Mesenchymal stem cell (in vitro differentiated cells and primary cell): ENCODE measurements around the gene DMP1.

Experiments
- DNase-seq: peaks from one replicate; pipeline ENCODE4 v3.0.0-alpha.2; 2013
- H2AFZ ChIP-seq: one replicate; pipeline ENCODE4 v1.6.1; 2013; ENCODE audit warnings: low read depth, mild to moderate bottlenecking, control low read depth, inconsistent platforms, low read length, moderate library complexity
- H2AK5ac ChIP-seq: 2 replicates; pipeline ENCODE4 v1.6.1; 2013; ENCODE audit warnings: low read length, moderate library complexity, mild to moderate bottlenecking, inconsistent platforms; ENCODE audit not compliant: severe bottlenecking
- H2BK120ac ChIP-seq: one replicate; pipeline ENCODE4 v1.6.1; 2013; ENCODE audit warnings: low read depth, mild to moderate bottlenecking, inconsistent platforms, low read length, moderate library complexity
- H2BK12ac ChIP-seq, 2 experiments: one replicate each; pipeline ENCODE4 v1.6.1; 2013; ENCODE audit warnings: inconsistent platforms in 2 of 2, low read length in 2 of 2, mild to moderate bottlenecking in 2 of 2, moderate library complexity in 2 of 2, control low read depth in 1 of 2
- H2BK15ac ChIP-seq: one replicate; pipeline ENCODE4 v1.6.1; 2013; ENCODE audit warnings: mild to moderate bottlenecking, low read depth, inconsistent platforms; ENCODE audit not compliant: poor library complexity, severe bottlenecking
- H2BK5ac ChIP-seq: 2 replicates; pipeline ENCODE4 v1.6.1; 2013; ENCODE audit warnings: low read depth, mild to moderate bottlenecking, low read length, control low read depth, inconsistent platforms; ENCODE audit not compliant: poor library complexity, severe bottlenecking
- H3K14ac ChIP-seq, 2 experiments: one replicate each; pipeline ENCODE4 v1.6.1; 2013; ENCODE audit warnings: inconsistent platforms in 2 of 2, low read length in 2 of 2, control low read depth in 1 of 2, mild to moderate bottlenecking in 1 of 2, moderate library complexity in 1 of 2
- H3K18ac ChIP-seq, 2 experiments: one replicate each; pipeline ENCODE4 v1.6.1; 2013; ENCODE audit warnings: inconsistent platforms in 2 of 2, low read length in 2 of 2, control low read depth in 1 of 2, low read depth in 1 of 2, mild to moderate bottlenecking in 1 of 2
- H3K23ac ChIP-seq, 2 experiments: one replicate each; pipeline ENCODE4 v1.6.1; 2013; ENCODE audit warnings: inconsistent platforms in 2 of 2, low read length in 2 of 2, mild to moderate bottlenecking in 2 of 2, moderate library complexity in 2 of 2, control low read depth in 1 of 2
- H3K27ac ChIP-seq: 2 replicates; pipeline ENCODE4 v1.5.1; 2013; ENCODE audit warnings: mild to moderate bottlenecking, moderate library complexity, low read length, control low read depth, inconsistent platforms; ENCODE audit not compliant: poor library complexity, severe bottlenecking
- H3K27me3 ChIP-seq, 2 experiments: 2 replicates each; pipeline versions ENCODE4 v1.6.1 to v1.7.0; 2013; ENCODE audit warnings: low read length in 2 of 2, mild to moderate bottlenecking in 2 of 2, moderate library complexity in 2 of 2, control low read depth in 1 of 2, inconsistent platforms in 1 of 2; ENCODE audit not compliant: control insufficient read depth in 1 of 2, insufficient read depth in 1 of 2
- H3K36me3 ChIP-seq, 2 experiments: 2 replicates each; pipeline versions ENCODE4 v1.6.1 to v1.7.0; 2013; ENCODE audit warnings: low read length in 2 of 2, control low read depth in 1 of 2, inconsistent platforms in 1 of 2, low read depth in 1 of 2, mild to moderate bottlenecking in 1 of 2; ENCODE audit not compliant: insufficient read depth in 2 of 2, control insufficient read depth in 1 of 2
- H3K4ac ChIP-seq, 2 experiments: one replicate each; pipeline ENCODE4 v1.6.1; 2013; ENCODE audit warnings: inconsistent platforms in 2 of 2, low read length in 2 of 2, mild to moderate bottlenecking in 2 of 2, moderate library complexity in 2 of 2, control low read depth in 1 of 2, low read depth in 1 of 2
- H3K4me1 ChIP-seq: 2 replicates; pipeline ENCODE4 v1.6.1; 2013; ENCODE audit warnings: low read depth, low read length, control low read depth; ENCODE audit not compliant: control insufficient read depth, insufficient read depth
- H3K4me2 ChIP-seq: 2 replicates; pipeline ENCODE4 v1.6.1; 2013; ENCODE audit warnings: low read length, mild to moderate bottlenecking, inconsistent platforms; ENCODE audit not compliant: poor library complexity, severe bottlenecking
- H3K4me3 ChIP-seq, 2 experiments: 2 replicates each; pipeline versions ENCODE4 v1.5.1 to v1.7.0; 2013; ENCODE audit warnings: low read length in 2 of 2, mild to moderate bottlenecking in 2 of 2, control low read depth in 1 of 2, low read depth in 1 of 2; ENCODE audit not compliant: insufficient read depth in 1 of 2
- H3K79me1 ChIP-seq: replicated peaks from 2 replicates; pipeline ENCODE4 v1.6.1; 2013; ENCODE audit warnings: mild to moderate bottlenecking, control low read depth, low read length, inconsistent platforms; ENCODE audit not compliant: poor library complexity, severe bottlenecking
- H3K9ac ChIP-seq: 2 replicates; pipeline ENCODE4 v1.7.0; 2013; ENCODE audit warnings: mild to moderate bottlenecking, low read length, moderate library complexity
- H3K9me3 ChIP-seq: 2 replicates; pipeline ENCODE4 v1.7.0; 2013; ENCODE audit warnings: mild to moderate bottlenecking, low read length; ENCODE audit not compliant: control insufficient read depth
- H4K8ac ChIP-seq: one replicate; pipeline ENCODE4 v1.6.1; 2013; ENCODE audit warnings: inconsistent platforms, mild to moderate bottlenecking, low read length, moderate library complexity
- H4K91ac ChIP-seq: one replicate; pipeline ENCODE4 v1.6.1; 2013; ENCODE audit warnings: mild to moderate bottlenecking, low read length, inconsistent platforms
- WGBS: methylation state at CpG from one replicate; pipeline ENCODE4 v1.1.7; 2013; ENCODE audit warnings: mixed read lengths; 5-methylcytosine and 5-hydroxymethylcytosine counted together

Gene DMP1

DNA sequence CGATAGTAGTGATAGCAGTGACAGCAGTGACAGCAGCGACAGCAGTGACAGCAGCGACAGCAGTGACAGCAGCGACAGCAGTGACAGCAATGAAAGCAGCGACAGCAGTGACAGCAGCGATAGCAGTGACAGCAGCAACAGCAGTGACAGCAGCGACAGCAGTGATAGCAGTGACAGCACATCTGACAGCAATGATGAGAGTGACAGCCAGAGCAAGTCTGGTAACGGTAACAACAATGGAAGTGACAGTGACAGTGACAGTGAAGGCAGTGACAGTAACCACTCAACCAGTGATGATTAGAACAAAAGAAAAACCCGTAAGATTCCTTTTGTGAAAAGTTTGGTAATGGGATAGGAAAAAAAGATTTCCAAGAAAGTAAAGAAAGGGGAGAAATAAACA, 33.8 kb upstream of the DMP1 start:
- Histone ChIP-seq H3K4me1 (no peaks in the 10 kb centered on the region), H2BK15ac (no peak overlapping the region), H3K14ac (no peak overlapping the region), H2BK5ac (no peak overlapping the region), H3K27me3 (peaks cover 17 to 31% of the 10 kb centered on the region in 2 experiments), H3K4ac (no peak overlapping the region), H3K79me1 (no peaks in the 10 kb centered on the region), H2BK120ac (no peak overlapping the region), H3K23ac (no peak overlapping the region), H3K9ac (no peak overlapping the region), H2AK5ac (no peak overlapping the region), H3K4me2 (no peak overlapping the region), H2AFZ (no peak overlapping the region), H3K9me3 (no peaks in the 10 kb centered on the region), H3K36me3 (no peaks in the 10 kb centered on the region), H3K27ac (no peak overlapping the region), H4K91ac (no peak overlapping the region), H4K8ac (no peak overlapping the region), H3K18ac (no peak overlapping the region), H2BK12ac (no peak overlapping the region), H3K4me3 (no peak overlapping the region)
- WGBS, result 75% methylated on average over 9 of the region's 9 CpGs
- no peak for DNase-seq

DNA sequence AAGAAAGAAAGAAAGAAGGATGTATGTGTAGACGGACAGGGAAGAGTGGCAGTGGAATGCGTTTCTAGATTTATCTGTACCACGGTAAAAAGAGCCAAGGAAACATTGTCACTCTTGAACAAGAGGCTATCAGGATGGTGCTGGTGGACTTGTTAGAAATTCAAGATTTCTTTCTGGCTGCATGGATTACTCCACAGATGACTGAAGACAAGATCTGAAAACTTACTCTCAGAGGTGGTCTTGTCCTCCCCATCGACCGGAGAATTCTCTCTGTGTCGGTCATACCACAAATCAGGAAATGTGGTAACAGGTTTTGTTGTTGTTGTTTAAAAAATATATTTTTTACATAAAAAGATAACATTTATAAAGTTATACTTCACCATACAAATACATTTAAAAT, 30.0 kb upstream of the DMP1 start:
- peaks cover 11 to 15% of the 10 kb centered on the region in 2 experiments for H3K27me3 ChIP-seq
- no peak overlapping the region for H3K14ac ChIP-seq
- H2BK120ac ChIP-seq, result no peak overlapping the region
- H2BK12ac ChIP-seq, result no peak overlapping the region
- no peak overlapping the region for H3K23ac ChIP-seq
- no peak overlapping the region for H3K9ac ChIP-seq
- H3K4me1 ChIP-seq, result no peaks in the 10 kb centered on the region
- H3K4me3 ChIP-seq, result no peak overlapping the region
- H2AK5ac ChIP-seq, result no peak overlapping the region
- H3K18ac ChIP-seq, result no peak overlapping the region
- no peak overlapping the region for H3K4me2 ChIP-seq
- no peak overlapping the region for H2BK5ac ChIP-seq
- no peak overlapping the region for H3K27ac ChIP-seq
- H2AFZ ChIP-seq, result no peak overlapping the region
- H3K79me1 ChIP-seq, result no peaks in the 10 kb centered on the region
- no peak overlapping the region for H4K91ac ChIP-seq
- no peak overlapping the region for H4K8ac ChIP-seq
- no peak overlapping the region for H2BK15ac ChIP-seq
- WGBS, result 90% methylated on average over 3 of the region's 6 CpGs
- H3K4ac ChIP-seq, result no peak overlapping the region
- H3K9me3 ChIP-seq, result no peaks in the 10 kb centered on the region
- DNase-seq, result no peak
- H3K36me3 ChIP-seq, result no peaks in the 10 kb centered on the region

DNA sequence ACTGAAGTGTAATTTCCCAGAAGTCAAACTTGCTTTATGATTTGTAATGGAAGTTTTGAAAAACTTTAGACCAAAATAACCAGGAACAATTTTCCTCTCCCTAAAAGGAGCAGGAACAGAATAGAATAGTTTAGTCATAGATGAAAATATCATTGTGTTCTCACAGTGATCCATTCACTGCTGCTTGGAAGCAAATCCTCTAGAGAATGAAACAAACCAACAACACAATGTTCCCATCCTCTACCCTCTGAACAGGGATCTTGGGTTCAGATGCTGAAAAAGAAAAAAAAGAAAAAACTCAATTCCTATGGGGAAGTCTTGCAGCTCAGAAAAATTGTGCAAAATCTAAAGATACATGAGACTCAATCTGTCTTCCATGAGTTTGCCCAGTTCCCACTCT, 29.6 kb upstream of the DMP1 start:
- H2BK15ac ChIP-seq, result no peak overlapping the region
- H3K27ac ChIP-seq, result no peak overlapping the region
- no peak overlapping the region for H3K9ac ChIP-seq
- H3K23ac ChIP-seq, result no peak overlapping the region
- no peak overlapping the region for H3K14ac ChIP-seq
- peaks cover 11 to 15% of the 10 kb centered on the region in 2 experiments for H3K27me3 ChIP-seq
- no peak overlapping the region for H3K4me2 ChIP-seq
- no peak overlapping the region for H2AFZ ChIP-seq
- H2BK5ac ChIP-seq, result no peak overlapping the region
- no peak overlapping the region for H3K4ac ChIP-seq
- no peak overlapping the region for H2AK5ac ChIP-seq
- H3K9me3 ChIP-seq, result no peaks in the 10 kb centered on the region
- H2BK12ac ChIP-seq, result no peak overlapping the region
- H3K36me3 ChIP-seq, result no peaks in the 10 kb centered on the region
- H4K8ac ChIP-seq, result no peak overlapping the region
- no peaks in the 10 kb centered on the region for H3K4me1 ChIP-seq
- DNase-seq, result no peak
- no peak overlapping the region for H3K18ac ChIP-seq
- no peaks in the 10 kb centered on the region for H3K79me1 ChIP-seq
- no peak overlapping the region for H4K91ac ChIP-seq
- no peak overlapping the region for H2BK120ac ChIP-seq
- H3K4me3 ChIP-seq, result no peak overlapping the region

DNA sequence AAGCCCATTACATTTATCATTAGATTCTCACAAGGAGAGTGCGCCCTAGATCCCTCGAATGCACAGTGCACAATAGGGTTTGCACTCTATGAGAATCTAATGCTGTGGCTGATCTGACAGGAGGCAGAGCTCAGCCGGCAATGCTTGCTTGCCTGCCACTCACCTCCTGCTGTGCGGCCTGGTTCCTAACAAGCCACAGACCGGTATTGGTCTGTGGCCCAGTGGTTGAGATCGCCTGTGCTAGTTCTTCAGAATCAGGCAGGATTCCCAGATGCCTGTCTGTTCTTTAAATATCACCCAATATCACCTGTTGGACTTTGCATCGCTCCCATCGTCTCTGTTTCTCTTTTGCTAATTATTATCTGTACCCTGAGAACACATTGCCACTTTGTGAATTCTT, 27.8 kb upstream of the DMP1 start:
- no peak overlapping the region for H3K4me2 ChIP-seq
- no peaks in the 10 kb centered on the region for H3K36me3 ChIP-seq
- H2AFZ ChIP-seq, result no peak overlapping the region
- H3K23ac ChIP-seq, result no peak overlapping the region
- H3K9ac ChIP-seq, result no peak overlapping the region
- H4K91ac ChIP-seq, result no peak overlapping the region
- no peak overlapping the region for H2BK15ac ChIP-seq
- H3K18ac ChIP-seq, result no peak overlapping the region
- H3K4ac ChIP-seq, result no peak overlapping the region
- H2BK5ac ChIP-seq, result no peak overlapping the region
- peak overlapping the region in 1 of 2 experiments; percentile 1 for H2BK12ac ChIP-seq
- H3K9me3 ChIP-seq, result no peaks in the 10 kb centered on the region
- DNase-seq, result no peak
- H4K8ac ChIP-seq, result no peak overlapping the region
- H3K4me1 ChIP-seq, result no peaks in the 10 kb centered on the region
- H3K27me3 ChIP-seq, result peaks cover 11 to 15% of the 10 kb centered on the region in 2 experiments
- H3K14ac ChIP-seq, result no peak overlapping the region
- no peak overlapping the region for H3K4me3 ChIP-seq
- no peaks in the 10 kb centered on the region for H3K79me1 ChIP-seq
- 78% methylated on average over 8 of the region's 8 CpGs for WGBS
- no peak overlapping the region for H3K27ac ChIP-seq
- no peak overlapping the region for H2AK5ac ChIP-seq
- no peak overlapping the region for H2BK120ac ChIP-seq
